Cardiac fibroblast (primary cell): ENCODE measurements around the gene RPL26.

ENCODE experiments used
- DNase-seq, 2 donors: peaks; one replicate each; pipeline versions ENCODE4 v3.0.0 to v3.0.0-alpha.2; 2010; ENCODE audit warnings: low read depth in 2 of 2
- H3K4me3 ChIP-seq, 2 donors: replicated peaks in 1 of 2; 1 replicate in 1 of 2; 2 replicates in 1 of 2; pipeline ENCODE4 v1.5.1; 2011; ENCODE audit warnings: low read depth in 2 of 2, low read length in 2 of 2, mild to moderate bottlenecking in 2 of 2, moderate library complexity in 1 of 2
- TF ChIP-seq, protein P1 (sequence below): IDR thresholded peaks from one replicate; pipeline ENCODE4 v1.5.1; 2011; ENCODE audit warnings: low read depth, mild to moderate bottlenecking, low read length, inconsistent platforms

Gene RPL26

DNA sequence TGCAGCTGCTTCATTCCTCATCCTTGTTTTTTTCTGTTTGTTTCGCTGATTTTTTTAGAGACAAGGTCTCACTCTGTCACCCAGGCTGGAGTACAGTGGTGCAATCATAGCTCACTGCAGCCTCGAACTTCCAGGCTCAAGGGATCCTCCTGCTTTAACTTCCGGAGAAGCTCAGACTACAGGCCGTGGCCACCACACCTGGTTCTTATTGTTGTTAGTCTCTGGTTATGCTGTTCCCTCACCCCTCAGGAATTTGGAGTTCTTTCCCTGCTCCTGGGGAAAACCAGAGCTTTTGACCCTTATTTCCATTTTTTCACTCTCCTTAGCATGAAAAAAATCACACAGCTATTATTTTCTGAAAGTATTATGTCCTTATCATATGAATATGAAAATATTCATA lies 41.5 kb downstream of the RPL26 start:
- no peak overlapping the region for H3K4me3 ChIP-seq
- no peak for DNase-seq
- TF ChIP-seq, protein P1, sequence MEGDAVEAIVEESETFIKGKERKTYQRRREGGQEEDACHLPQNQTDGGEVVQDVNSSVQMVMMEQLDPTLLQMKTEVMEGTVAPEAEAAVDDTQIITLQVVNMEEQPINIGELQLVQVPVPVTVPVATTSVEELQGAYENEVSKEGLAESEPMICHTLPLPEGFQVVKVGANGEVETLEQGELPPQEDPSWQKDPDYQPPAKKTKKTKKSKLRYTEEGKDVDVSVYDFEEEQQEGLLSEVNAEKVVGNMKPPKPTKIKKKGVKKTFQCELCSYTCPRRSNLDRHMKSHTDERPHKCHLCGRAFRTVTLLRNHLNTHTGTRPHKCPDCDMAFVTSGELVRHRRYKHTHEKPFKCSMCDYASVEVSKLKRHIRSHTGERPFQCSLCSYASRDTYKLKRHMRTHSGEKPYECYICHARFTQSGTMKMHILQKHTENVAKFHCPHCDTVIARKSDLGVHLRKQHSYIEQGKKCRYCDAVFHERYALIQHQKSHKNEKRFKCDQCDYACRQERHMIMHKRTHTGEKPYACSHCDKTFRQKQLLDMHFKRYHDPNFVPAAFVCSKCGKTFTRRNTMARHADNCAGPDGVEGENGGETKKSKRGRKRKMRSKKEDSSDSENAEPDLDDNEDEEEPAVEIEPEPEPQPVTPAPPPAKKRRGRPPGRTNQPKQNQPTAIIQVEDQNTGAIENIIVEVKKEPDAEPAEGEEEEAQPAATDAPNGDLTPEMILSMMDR: no peak

GRCh38 chr17:8339540-8339939 lies 43.5 kb downstream of the RPL26 start, which contains the start of gene ODF4:
Gene ODF4, plus strand, starts transcription at chr17:8339840. Its CDS starts 212 bp downstream, at chr17:8340052.
- DNase-seq: no peak
- TF ChIP-seq, protein P1: no peak
- no peak within 1 kb of the TSS for H3K4me3 ChIP-seq

DNA sequence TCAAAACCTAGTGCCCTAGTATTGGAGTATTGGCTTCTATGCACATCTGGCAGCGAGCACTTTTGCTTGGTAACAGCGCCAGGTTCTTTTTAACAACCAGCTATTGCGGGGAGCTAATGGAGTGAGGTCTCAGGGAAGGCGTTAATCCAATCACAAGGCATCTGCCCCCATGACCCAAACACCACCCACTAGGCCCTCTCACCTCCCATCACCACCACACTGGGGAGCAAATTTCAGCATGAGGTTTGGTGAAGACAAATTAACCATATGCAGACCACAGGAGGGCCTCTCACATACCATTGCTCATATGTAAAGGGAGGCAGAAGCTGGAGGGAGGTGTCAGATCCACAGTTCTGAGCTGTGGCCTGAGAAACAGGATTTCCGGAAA lies 44.2 kb downstream of the RPL26 start:
- no peak overlapping the region for H3K4me3 ChIP-seq
- TF ChIP-seq, protein P1: no peak
- DNase-seq: no peak

- no peak for DNase-seq
- no peak overlapping the region for H3K4me3 ChIP-seq
- TF ChIP-seq, protein P1: no peak
These were observed 44.9 kb downstream of the RPL26 start for GRCh38 chr17:8337802-8338752.

- H3K4me3 ChIP-seq: no peak overlapping the region
- TF ChIP-seq, protein P1: no peak
- DNase-seq: no peak
These were observed 49.7 kb downstream of the RPL26 start for GRCh38 chr17:8333281-8333680.

DNA sequence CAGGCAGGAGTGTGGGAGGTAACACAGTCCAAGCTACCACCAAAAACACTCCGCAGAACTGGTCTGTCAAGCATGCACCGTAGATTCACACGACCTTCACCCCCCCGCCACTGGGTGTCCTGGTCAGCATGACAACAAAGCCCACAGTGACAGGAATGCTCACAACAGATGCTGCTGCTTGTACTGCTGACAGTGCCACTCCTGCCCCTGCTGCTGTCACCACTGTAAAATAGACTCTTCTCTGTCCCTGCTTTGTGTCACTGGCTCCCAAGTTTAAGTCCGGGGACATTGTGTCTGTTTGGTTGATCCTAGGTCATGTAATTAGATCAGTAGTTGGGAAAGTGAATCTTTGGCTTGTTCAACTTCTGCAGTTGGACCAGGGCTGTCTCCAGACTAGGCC lies 50.3 kb downstream of the RPL26 start:
- DNase-seq: no peak
- TF ChIP-seq, protein P1: no peak
- H3K4me3 ChIP-seq: no peak overlapping the region
